Uterus (tissue), 4 donors: Measurements from ENCODE around the gene NAA15. TPM values are rescaled to one million over a fixed set of nuclear protein-coding genes. Genes with fewer than 3 reads are reported as not detected.
"Not testable (repeated sequence)": the region's sequence is repeated elsewhere in the genome, so short reads cannot be mapped to it uniquely, and the experiment has no call there.

Experiments used
- DNase-seq, 2 donors: peaks; one replicate each; pipeline ENCODE4 v3.0.0-alpha.2; 2019 to 2020
- H3K27ac ChIP-seq, 2 donors: fragments of 200-600 bp; sonication (generic); 1 replicate in 1 of 2; 2 replicates in 1 of 2; pipeline ENCODE4 v1.5.1; 2016 to 2018
- H3K27me3 ChIP-seq, 2 donors: fragments of 200-600 bp; sonication (generic); one replicate each; pipeline ENCODE4 v1.5.1; 2018 to 2019; ENCODE audit warnings: control low read depth in 1 of 2
- H3K36me3 ChIP-seq, 2 donors: fragments of 200-600 bp; sonication (generic); one replicate each; pipeline ENCODE4 v1.5.1; 2019; ENCODE audit warnings: control low read depth in 1 of 2
- H3K4me1 ChIP-seq, 2 donors: fragments of 200-600 bp; sonication (generic); one replicate each; pipeline ENCODE4 v1.5.1; 2018 to 2019; ENCODE audit warnings: control low read depth in 1 of 2
- H3K4me3 ChIP-seq, 2 donors: fragments of 200-600 bp; sonication (generic); 1 replicate in 1 of 2; 2 replicates in 1 of 2; pipeline ENCODE4 v1.5.1; 2018 to 2019; ENCODE audit warnings: mild to moderate bottlenecking in 1 of 2
- H3K9me3 ChIP-seq, 2 donors: fragments of 200-600 bp; sonication (generic); one replicate each; pipeline ENCODE4 v1.5.1; 2019; ENCODE audit warnings: control low read depth in 1 of 2
- POLR2A ChIP-seq, 2 donors: fragments of 450-650 bp; IDR thresholded peaks; one replicate each; pipeline ENCODE4 v1.6.1; 2016; ENCODE audit warnings: antibody characterized with exemption in 2 of 2, mild to moderate bottlenecking in 1 of 2, moderate library complexity in 1 of 2
- intact Hi-C: fragments of 100-400 bp; cut with DNase I; formaldehyde crosslinking; loops from one replicate; pipeline ENCODE4 v1.15.1; 2023; ENCODE audit warnings: low total_unique reads
- total RNA-seq, 4 donors: library from RNA; depleted of rRNA in 3 of 4; stranded (reverse); fragments of >200 nt in 3 of 4; gene quantifications; one replicate each; pipeline versions ENCODE4 v1.1.0 to v1.2.4, GENCODE V29; 2014 to 2023
- TF ChIP-seq, protein P1 (sequence below), 4 experiments: fragments of 200-600 bp in 2 of 4; fragments of 450-650 bp in 2 of 4; sonication (generic) in 2 of 4; IDR thresholded peaks; one replicate each; pipeline ENCODE4 v1.5.1; 2016 to 2019; ENCODE audit warnings: antibody characterized with exemption in 4 of 4, mild to moderate bottlenecking in 2 of 4, moderate library complexity in 1 of 4
- donor health status: DM: yes; HTN: yes; CAD: no.

The NAA15 gene
- total RNA-seq, 4 donors from 2014 or later: 47.1 to 75.1 (median 54.1) TPM

DNA sequence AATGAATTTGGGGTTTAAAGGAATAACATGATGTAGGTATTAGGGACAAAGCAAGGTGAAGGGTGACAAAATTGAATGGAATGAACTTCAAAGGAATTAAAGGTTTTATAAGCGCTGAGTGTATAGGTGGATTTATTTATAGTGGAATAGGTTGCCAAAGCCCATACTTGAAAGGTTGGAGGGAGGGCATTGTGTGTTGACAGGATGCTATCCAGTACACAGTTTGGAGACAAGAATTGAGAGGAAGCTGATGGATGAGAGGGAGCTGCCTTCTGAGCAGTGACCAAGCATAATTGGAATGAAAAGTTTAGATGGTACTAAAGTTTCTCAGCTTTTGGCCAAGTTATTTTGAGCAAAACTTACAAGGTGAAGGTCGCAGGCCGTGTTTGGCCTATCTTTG is 100.1 kb downstream of the NAA15 start:
- intact Hi-C loops: no loop called here
- Histone ChIP-seq H3K27me3 (no peaks in the 10 kb centered on the region), H3K27ac (no peak overlapping the region), H3K9me3 (no peaks in the 10 kb centered on the region), H3K4me3 (no peak overlapping the region), H3K36me3 (no peaks in the 10 kb centered on the region), H3K4me1 (no peaks in the 10 kb centered on the region)
- no peak for DNase-seq
- TF ChIP-seq POLR2A (IDR thresholded peaks at IDR 0.05): no peak
- TF ChIP-seq, protein P1, sequence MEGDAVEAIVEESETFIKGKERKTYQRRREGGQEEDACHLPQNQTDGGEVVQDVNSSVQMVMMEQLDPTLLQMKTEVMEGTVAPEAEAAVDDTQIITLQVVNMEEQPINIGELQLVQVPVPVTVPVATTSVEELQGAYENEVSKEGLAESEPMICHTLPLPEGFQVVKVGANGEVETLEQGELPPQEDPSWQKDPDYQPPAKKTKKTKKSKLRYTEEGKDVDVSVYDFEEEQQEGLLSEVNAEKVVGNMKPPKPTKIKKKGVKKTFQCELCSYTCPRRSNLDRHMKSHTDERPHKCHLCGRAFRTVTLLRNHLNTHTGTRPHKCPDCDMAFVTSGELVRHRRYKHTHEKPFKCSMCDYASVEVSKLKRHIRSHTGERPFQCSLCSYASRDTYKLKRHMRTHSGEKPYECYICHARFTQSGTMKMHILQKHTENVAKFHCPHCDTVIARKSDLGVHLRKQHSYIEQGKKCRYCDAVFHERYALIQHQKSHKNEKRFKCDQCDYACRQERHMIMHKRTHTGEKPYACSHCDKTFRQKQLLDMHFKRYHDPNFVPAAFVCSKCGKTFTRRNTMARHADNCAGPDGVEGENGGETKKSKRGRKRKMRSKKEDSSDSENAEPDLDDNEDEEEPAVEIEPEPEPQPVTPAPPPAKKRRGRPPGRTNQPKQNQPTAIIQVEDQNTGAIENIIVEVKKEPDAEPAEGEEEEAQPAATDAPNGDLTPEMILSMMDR (IDR thresholded peaks at IDR 0.05): no peak

DNA sequence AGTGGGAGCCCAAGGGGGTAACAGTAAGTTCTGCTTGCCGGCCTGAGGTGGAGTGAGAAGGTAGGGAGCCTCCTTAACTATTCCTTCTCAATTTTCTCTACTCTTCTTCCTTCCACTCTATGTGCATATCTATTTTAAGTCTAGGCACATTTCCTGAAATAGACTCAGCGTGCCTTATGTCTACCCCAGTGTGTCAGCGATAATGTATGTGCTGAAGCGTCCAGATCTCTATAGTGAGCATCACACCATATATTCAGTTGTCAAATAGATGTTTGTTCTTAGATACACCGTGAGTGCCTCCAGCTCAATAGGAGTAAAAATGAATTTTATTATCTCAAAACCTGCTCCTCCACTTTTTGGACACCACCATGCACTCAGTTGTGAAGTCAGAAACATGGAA is 101.1 kb downstream of the NAA15 start:
- TF ChIP-seq, protein P1 (IDR thresholded peaks at IDR 0.05): no peak
- TF ChIP-seq POLR2A (IDR thresholded peaks at IDR 0.05): no peak
- H3K4me1 ChIP-seq: no peaks in the 10 kb centered on the region
- no peak overlapping the region for H3K4me3 ChIP-seq
- no peaks in the 10 kb centered on the region for H3K36me3 ChIP-seq
- DNase-seq: no peak
- no peaks in the 10 kb centered on the region for H3K27me3 ChIP-seq
- H3K9me3 ChIP-seq: no peaks in the 10 kb centered on the region
- H3K27ac ChIP-seq: no peak overlapping the region
- intact Hi-C loops: no loop called here

DNA sequence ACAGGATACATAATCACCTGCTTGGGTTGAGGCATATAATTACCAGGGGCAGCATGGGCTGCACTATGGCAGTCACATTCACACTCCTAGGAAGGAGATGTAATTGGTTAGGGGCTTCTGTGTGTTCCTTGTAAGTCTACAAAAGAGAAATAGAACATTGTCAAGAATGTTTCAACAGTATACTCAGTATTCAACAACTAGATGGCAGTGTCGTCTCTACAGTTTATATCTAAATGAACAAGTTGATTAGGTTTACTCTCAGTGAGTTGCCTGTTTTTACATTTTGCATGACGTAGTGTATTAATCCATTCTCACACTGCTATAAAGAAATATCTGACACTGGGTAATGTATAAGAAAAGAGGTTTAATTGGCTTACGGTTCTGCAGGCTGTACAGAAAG is 102.2 kb downstream of the NAA15 start:
- H3K4me3 ChIP-seq: no peak overlapping the region
- intact Hi-C loops: no loop called here

DNA sequence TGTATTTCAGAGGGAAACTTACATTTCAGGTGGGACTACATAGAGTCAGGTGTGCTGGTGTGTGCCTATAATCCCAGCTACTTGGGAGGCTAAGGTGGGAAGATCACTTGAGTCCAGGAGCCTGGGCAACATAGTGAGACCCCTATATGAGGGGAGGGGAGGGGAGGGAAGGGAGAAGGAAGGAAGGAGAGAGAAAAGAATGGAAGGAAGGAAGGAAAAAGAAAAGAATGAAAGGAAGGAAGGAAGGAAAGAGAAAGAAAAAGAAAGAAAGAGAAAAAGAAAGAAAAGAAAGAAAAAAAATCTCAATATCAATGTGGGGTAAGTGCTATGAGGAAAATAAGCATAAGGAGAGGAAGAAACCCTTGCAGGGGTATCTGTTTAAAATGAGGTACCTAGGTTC is 109.0 kb downstream of the NAA15 start:
- H3K4me1 ChIP-seq: no peaks in the 10 kb centered on the region
- H3K27ac ChIP-seq: no peak overlapping the region
- DNase-seq: no peak
- H3K36me3 ChIP-seq: no peaks in the 10 kb centered on the region
- H3K9me3 ChIP-seq: peaks cover 0 to 4% of the 10 kb centered on the region in 2 donors
- no peak overlapping the region for H3K4me3 ChIP-seq
- H3K27me3 ChIP-seq: no peaks in the 10 kb centered on the region
- TF ChIP-seq, protein P1 (IDR thresholded peaks at IDR 0.05): no peak
- TF ChIP-seq POLR2A (IDR thresholded peaks at IDR 0.05): no peak
- intact Hi-C loops: no loop called here

More for the DNA sequence above, 102.2 kb downstream of the NAA15 start:
- TF ChIP-seq POLR2A (IDR thresholded peaks at IDR 0.05): no peak
- TF ChIP-seq, protein P1 (IDR thresholded peaks at IDR 0.05): no peak
- no peaks in the 10 kb centered on the region for H3K27me3 ChIP-seq
- H3K9me3 ChIP-seq: no peaks in the 10 kb centered on the region
- no peak for DNase-seq
- H3K4me1 ChIP-seq: no peaks in the 10 kb centered on the region
- H3K36me3 ChIP-seq: no peaks in the 10 kb centered on the region
- H3K27ac ChIP-seq: no peak overlapping the region

DNA sequence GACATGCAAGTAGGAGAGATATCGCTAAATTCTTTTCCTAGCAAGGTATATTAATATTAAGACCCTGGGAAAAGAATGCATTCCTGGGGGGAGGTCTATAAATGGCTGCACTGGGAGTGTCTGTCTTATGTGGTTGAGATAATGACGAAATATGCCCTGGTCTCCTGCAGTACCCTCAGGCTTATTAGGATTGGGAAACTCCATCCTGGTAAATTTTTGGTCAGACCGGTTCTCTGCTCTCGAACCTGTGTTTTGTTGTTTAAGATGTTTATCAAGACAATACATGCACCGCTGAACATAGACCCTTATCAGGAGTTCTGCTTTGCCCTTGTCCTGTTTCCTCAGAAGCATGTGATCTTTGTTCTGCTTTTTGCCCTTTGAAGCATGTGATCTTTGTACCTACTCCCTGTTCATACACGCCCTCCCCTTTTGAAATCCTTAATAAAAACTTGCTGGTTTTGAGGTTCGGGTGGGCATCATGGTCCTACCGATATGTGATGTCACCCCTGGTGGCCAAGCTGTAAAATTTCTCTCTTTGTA is 113.4 kb downstream of the NAA15 start:
- H3K4me1 ChIP-seq, H3K4me3 ChIP-seq, H3K9me3 ChIP-seq, H3K36me3 ChIP-seq, DNase-seq, H3K27ac ChIP-seq, H3K27me3 ChIP-seq, intact Hi-C loops: not testable (repeated sequence)
